Stomach smooth muscle (tissue), 2 donors: ENCODE data around the gene ZNF638.

Experiments used
- H3K27ac ChIP-seq: one replicate; pipeline ENCODE4 v1.7.0; 2013; ENCODE audit warnings: mild to moderate bottlenecking, low read length, inconsistent platforms
- H3K27me3 ChIP-seq, 2 donors: one replicate each; pipeline ENCODE4 v1.7.0; 2013; ENCODE audit warnings: low read length in 2 of 2; ENCODE audit not compliant: insufficient read depth in 2 of 2, control insufficient read depth in 1 of 2
- H3K36me3 ChIP-seq, 2 donors: one replicate each; pipeline ENCODE4 v1.7.0; 2013; ENCODE audit warnings: low read length in 2 of 2; ENCODE audit not compliant: control insufficient read depth in 2 of 2, insufficient read depth in 2 of 2
- H3K4me1 ChIP-seq: one replicate; pipeline ENCODE4 v1.7.0; 2013; ENCODE audit warnings: low read length; ENCODE audit not compliant: control insufficient read depth, insufficient read depth
- H3K4me3 ChIP-seq, 2 donors: one replicate each; pipeline ENCODE4 v1.7.0; 2013; ENCODE audit warnings: low read length in 2 of 2
- H3K9ac ChIP-seq, 2 donors: one replicate each; pipeline ENCODE4 v1.7.0; 2013; ENCODE audit warnings: low read length in 2 of 2, mild to moderate bottlenecking in 1 of 2
- H3K9me3 ChIP-seq, 2 donors: one replicate each; pipeline ENCODE4 v1.7.0; 2013; ENCODE audit warnings: low read length in 2 of 2; ENCODE audit not compliant: control insufficient read depth in 2 of 2
- donor health status: healthy.
- donor health status: Pancreatic carcinoma.

Gene ZNF638

DNA sequence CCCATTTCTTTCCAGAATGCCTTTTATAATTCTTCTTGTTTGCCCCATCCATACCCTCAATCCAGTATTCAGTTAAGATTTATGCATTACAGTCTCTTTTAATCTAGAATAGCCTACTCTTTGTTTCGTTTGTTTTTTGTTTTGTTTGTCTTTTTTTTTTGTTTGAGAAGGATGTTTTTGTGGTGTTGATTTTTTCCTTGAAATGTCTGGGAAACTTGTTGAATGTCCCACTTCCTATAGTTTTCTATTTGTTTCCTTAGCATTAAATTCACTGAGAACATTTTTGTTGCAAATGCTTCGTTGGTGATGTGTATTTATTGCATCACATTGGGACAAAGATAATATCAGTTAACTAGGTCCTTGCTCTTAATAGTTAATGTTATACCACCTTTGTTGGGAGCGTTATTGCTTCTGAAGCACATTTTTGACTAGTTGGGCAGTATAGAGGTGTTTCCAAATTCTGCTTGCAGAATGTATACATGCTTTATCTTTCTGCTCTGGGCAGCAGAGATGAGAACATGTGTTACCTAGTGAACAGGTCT, 28.9 kb downstream of the ZNF638 start:
- Histone ChIP-seq H3K27ac (no peak overlapping the region), H3K4me3 (no peak overlapping the region), H3K9me3 (no peaks in the 10 kb centered on the region), H3K4me1 (no peaks in the 10 kb centered on the region), H3K27me3 (no peaks in the 10 kb centered on the region), H3K9ac (no peak overlapping the region), H3K36me3 (peaks cover 31 to 41% of the 10 kb centered on the region in 2 donors)

GRCh38 chr2:71361631-71362030, 30.0 kb downstream of the ZNF638 start:
- Histone ChIP-seq H3K4me1 (no peaks in the 10 kb centered on the region), H3K36me3 (peaks cover 31 to 32% of the 10 kb centered on the region in 2 donors), H3K27me3 (no peaks in the 10 kb centered on the region), H3K27ac (no peak overlapping the region), H3K9ac (no peak overlapping the region), H3K4me3 (no peak overlapping the region), H3K9me3 (no peaks in the 10 kb centered on the region)

DNA sequence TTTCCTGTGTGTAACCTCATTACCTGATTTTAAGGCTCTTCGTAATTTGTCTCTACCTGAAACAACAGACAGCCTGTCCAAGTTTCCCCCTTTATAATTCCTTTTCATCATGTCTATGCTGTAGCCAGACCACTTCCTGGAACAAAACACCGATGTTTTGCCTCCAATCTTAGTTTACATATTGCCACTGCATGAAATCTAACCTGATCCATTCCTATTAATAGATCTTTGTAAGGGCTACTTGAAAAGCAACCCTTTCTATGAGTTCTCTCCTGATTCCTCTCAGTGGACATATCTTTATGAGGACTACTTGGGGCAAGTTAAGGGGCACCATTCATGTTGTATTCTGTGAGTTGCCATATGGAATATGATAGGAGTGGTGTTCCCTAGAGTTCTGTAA, 30.9 kb downstream of the ZNF638 start:
- Histone ChIP-seq H3K9ac (no peak overlapping the region), H3K27me3 (no peaks in the 10 kb centered on the region), H3K27ac (no peak overlapping the region), H3K9me3 (no peaks in the 10 kb centered on the region), H3K36me3 (peaks cover 28 to 31% of the 10 kb centered on the region in 2 donors), H3K4me1 (no peaks in the 10 kb centered on the region), H3K4me3 (no peak overlapping the region)

DNA sequence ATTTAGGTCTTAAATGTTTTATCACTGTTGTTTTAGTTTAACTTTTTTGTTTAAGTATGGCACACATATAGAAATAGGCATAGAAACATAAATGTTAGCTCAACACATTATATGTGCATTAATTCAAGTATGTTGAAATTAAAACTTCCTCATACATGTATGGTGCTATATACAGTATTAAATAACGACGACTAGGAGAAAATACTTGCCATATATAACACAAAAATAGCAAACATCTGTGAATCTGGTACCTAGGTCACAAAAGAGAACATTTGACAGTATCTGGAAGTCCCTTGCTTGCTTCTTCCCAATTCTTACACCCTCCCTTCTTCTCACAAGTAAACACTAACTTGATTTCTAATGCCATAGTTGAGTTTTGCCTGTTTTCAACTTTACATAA, 38.4 kb downstream of the ZNF638 start:
- Histone ChIP-seq H3K9ac (no peak overlapping the region), H3K9me3 (no peaks in the 10 kb centered on the region), H3K27ac (no peak overlapping the region), H3K4me3 (no peak overlapping the region), H3K36me3 (peaks cover 11 to 26% of the 10 kb centered on the region in 2 donors), H3K27me3 (no peaks in the 10 kb centered on the region), H3K4me1 (no peaks in the 10 kb centered on the region)

DNA sequence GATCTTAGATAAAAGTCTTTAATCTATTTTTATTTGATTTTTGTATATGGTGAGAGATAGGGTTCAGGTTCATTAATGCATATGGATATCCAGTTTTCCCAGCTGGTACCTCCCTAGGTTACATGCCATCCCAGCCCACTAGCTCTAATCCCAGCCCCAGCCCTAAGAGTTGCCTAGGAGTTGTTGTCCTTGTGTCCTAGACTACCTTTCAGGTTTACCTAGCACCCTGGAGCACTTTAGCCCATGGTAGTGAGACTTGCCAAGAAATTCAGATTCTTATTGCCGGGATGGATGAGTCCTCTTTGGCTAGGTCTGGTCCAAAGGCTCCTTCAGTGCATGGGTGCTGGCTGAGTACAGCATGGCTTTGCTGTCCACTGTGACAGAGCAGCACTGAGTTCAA, 40.5 kb downstream of the ZNF638 start:
- no peak overlapping the region for H3K27ac ChIP-seq
- H3K9me3 ChIP-seq, result no peaks in the 10 kb centered on the region
- H3K27me3 ChIP-seq, result no peaks in the 10 kb centered on the region
- H3K4me1 ChIP-seq, result no peaks in the 10 kb centered on the region
- no peak overlapping the region for H3K4me3 ChIP-seq
- H3K36me3 ChIP-seq, result peaks cover 7 to 26% of the 10 kb centered on the region in 2 donors
- H3K9ac ChIP-seq, result no peak overlapping the region

DNA sequence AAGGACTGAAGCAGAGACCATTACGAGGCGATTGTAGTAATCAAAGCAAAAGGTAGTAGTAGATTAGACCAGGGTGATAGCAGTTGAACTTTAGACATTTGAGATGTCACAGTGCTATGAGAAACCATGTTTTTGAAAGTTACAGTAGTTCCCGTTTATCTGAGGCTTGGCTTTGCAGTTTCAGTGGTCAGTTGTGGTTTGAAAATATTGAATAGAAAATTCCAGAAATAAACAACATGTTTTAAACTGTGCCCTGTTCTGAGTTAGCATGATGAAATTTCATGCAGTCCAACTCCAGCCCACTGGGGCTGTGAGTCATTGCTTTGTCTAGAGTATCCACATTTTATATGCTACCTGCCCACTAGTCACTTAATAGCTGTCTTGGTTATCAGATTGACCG, 47.5 kb downstream of the ZNF638 start:
- H3K36me3 ChIP-seq, result peaks cover 6 to 15% of the 10 kb centered on the region in 2 donors

DNA sequence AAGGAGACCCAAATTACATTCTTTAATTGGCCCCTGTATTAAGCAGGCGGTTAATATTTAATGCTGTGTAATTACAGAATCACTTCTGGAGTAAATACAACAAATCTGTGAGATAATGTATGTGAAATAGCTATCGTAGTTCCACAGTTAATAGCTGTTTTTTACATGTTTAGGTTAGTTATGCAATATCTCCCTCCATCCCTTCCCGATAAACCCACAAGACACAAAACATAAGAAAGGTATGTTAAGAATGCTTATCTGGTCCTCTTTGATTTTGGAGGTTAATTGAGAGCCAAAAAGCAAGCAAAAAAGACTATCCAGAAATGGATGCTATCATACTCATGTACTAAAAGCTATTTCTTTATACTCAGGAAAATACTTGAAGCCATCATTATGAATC, 49.1 kb downstream of the ZNF638 start:
- Histone ChIP-seq H3K36me3 (peaks cover 0 to 10% of the 10 kb centered on the region in 2 donors), H3K9me3 (no peaks in the 10 kb centered on the region), H3K27me3 (no peaks in the 10 kb centered on the region), H3K4me1 (no peaks in the 10 kb centered on the region), H3K27ac (no peak overlapping the region), H3K4me3 (no peak overlapping the region), H3K9ac (no peak overlapping the region)

More for the DNA sequence above, 47.5 kb downstream of the ZNF638 start:
- Histone ChIP-seq H3K9me3 (no peaks in the 10 kb centered on the region), H3K4me1 (no peaks in the 10 kb centered on the region), H3K4me3 (no peak overlapping the region), H3K9ac (no peak overlapping the region), H3K27me3 (no peaks in the 10 kb centered on the region), H3K27ac (no peak overlapping the region)

DNA sequence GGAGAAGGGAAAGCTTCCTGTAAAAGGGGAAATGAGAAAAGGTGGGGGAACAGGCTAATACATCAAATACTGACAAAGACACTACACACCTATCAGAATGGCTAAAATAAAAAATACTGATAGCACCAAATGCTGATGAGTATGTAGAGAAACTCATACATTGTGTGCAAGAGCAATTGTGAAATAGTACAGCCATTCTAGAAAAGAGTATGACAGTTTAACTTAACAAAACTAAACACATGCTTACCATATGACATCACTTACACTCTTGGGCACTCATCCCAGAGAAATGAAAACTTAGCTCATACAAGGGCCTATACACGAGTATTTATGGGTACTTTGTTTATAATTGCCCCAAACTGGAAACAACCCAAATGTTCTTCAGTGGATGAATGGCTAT, 53.4 kb downstream of the ZNF638 start:
- no peak overlapping the region for H3K4me3 ChIP-seq
- H3K9ac ChIP-seq, result no peak overlapping the region
- peaks cover 21 to 28% of the 10 kb centered on the region in 2 donors for H3K36me3 ChIP-seq
- H3K27ac ChIP-seq, result no peak overlapping the region
- H3K4me1 ChIP-seq, result no peaks in the 10 kb centered on the region
- H3K27me3 ChIP-seq, result no peaks in the 10 kb centered on the region
- no peaks in the 10 kb centered on the region for H3K9me3 ChIP-seq

DNA sequence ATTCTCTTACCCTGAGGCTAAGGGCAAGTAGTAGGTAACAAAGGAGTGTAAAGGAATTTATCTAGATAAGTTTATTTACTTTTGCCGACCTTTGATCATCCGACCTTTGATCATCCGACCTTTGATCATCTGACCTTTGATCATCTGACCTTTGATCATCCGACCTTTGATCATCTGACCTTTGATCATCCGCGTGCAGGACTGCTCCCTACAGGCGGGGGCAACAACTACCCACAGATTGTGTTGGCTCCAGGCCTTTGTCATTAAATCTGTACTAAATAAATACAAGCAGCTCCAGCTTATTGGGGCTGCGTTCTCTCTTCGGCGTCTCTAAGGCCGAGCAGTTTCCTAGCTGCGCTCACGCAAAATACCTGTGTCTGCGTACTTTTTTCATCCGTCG, 56.6 kb downstream of the ZNF638 start:
- Histone ChIP-seq H3K9me3 (no peaks in the 10 kb centered on the region), H3K27me3 (no peaks in the 10 kb centered on the region), H3K36me3 (peaks cover 29 to 31% of the 10 kb centered on the region in 2 donors), H3K27ac (no peak overlapping the region), H3K9ac (no peak overlapping the region), H3K4me3 (no peak overlapping the region), H3K4me1 (no peaks in the 10 kb centered on the region)

- no peak overlapping the region for H3K27ac ChIP-seq
- no peak overlapping the region for H3K4me3 ChIP-seq
- H3K9ac ChIP-seq, result no peak overlapping the region
- no peaks in the 10 kb centered on the region for H3K27me3 ChIP-seq
- no peaks in the 10 kb centered on the region for H3K9me3 ChIP-seq
- H3K4me1 ChIP-seq, result no peaks in the 10 kb centered on the region
- H3K36me3 ChIP-seq, result peaks cover 37 to 44% of the 10 kb centered on the region in 2 donors
Observed at GRCh38 chr2:71389384-71390072, 57.9 kb downstream of the ZNF638 start.

DNA sequence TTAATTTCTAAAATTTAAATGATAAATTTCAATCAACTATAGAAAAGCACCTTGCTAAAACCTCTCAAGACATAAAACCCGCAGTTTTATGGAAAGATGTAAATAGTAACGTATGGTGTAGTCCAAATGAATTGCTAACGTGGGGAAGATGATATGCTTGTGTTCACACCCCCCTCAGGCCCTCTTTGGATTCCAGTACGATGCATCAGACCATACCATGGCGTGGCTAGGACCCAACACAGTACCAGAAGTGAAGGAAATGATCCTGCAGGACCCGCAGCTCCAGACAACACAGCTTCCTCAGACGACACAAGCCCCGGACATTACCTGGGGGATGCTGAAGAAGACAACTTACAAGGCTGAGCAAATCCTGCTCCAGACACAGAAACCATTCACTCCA, 61.6 kb downstream of the ZNF638 start:
- Histone ChIP-seq H3K27ac (no peak overlapping the region), H3K9ac (no peak overlapping the region), H3K9me3 (no peaks in the 10 kb centered on the region), H3K36me3 (peaks cover 43 to 49% of the 10 kb centered on the region in 2 donors), H3K4me3 (no peak overlapping the region), H3K27me3 (no peaks in the 10 kb centered on the region), H3K4me1 (no peaks in the 10 kb centered on the region)
